Karpas-422 (cell line): Measurements from ENCODE around the gene THSD4. TPM values are rescaled to one million over a fixed set of nuclear protein-coding genes. Genes with fewer than 3 reads are reported as not detected.

Experiments
- DNase-seq: peaks from one replicate; pipeline ENCODE4 v3.0.0-alpha.2; 2015
- H2AFZ ChIP-seq: fragments of 200-600 bp; sonication (generic); 2 replicates; pipeline ENCODE4 v1.6.1; 2014; ENCODE audit warnings: antibody characterized with exemption, low read length, mixed read lengths
- H3K27ac ChIP-seq: fragments of 200-600 bp; sonication (generic); 2 replicates; pipeline ENCODE4 v1.5.1; 2014; ENCODE audit warnings: mild to moderate bottlenecking, low read length, moderate library complexity
- H3K27me3 ChIP-seq: fragments of 200-600 bp; sonication (generic); 2 replicates; pipeline ENCODE4 v1.6.1; 2014; ENCODE audit warnings: low read length, mixed read lengths
- H3K36me3 ChIP-seq: fragments of 200-600 bp; sonication (generic); 2 replicates; pipeline ENCODE4 v1.6.1; 2014; ENCODE audit warnings: low read length, mixed read lengths; ENCODE audit not compliant: insufficient read depth
- H3K4me1 ChIP-seq: fragments of 200-600 bp; sonication (generic); 2 replicates; pipeline ENCODE4 v1.6.1; 2014; ENCODE audit warnings: mild to moderate bottlenecking, low read length, mixed read lengths
- H3K4me2 ChIP-seq: fragments of 200-600 bp; sonication (generic); 2 replicates; pipeline ENCODE4 v1.6.1; 2014; ENCODE audit warnings: low read length, low read depth, mild to moderate bottlenecking; ENCODE audit not compliant: poor library complexity, severe bottlenecking
- H3K4me3 ChIP-seq: fragments of 200-600 bp; sonication (generic); 2 replicates; pipeline ENCODE4 v1.5.1; 2014; ENCODE audit warnings: mild to moderate bottlenecking, antibody characterized with exemption, low read length, mixed read lengths
- H3K79me2 ChIP-seq: fragments of 200-600 bp; sonication (generic); 2 replicates; pipeline ENCODE4 v1.6.1; 2014; ENCODE audit warnings: mild to moderate bottlenecking, low read length, mixed read lengths
- H3K9ac ChIP-seq: fragments of 200-600 bp; sonication (generic); 2 replicates; pipeline ENCODE4 v1.6.0; 2014; ENCODE audit warnings: low read length
- H3K9me2 ChIP-seq: fragments of 200-600 bp; sonication (generic), shearing (Covaris generic); replicated peaks from 2 replicates; pipeline ENCODE4 v1.6.0; 2014; ENCODE audit warnings: mild to moderate bottlenecking, low read length, moderate library complexity; ENCODE audit not compliant: insufficient read depth
- H3K9me3 ChIP-seq: fragments of 300-700, 200-600 bp; sonication (generic); 2 replicates; pipeline ENCODE4 v1.6.1; 2014; ENCODE audit warnings: low read length, mixed read lengths
- H4K20me1 ChIP-seq: fragments of 200-600 bp; sonication (generic); 2 replicates; pipeline ENCODE4 v1.6.1; 2014; ENCODE audit warnings: mild to moderate bottlenecking, antibody characterized with exemption, low read length, low read depth; ENCODE audit not compliant: insufficient read depth
- total RNA-seq: library from RNA; depleted of rRNA; stranded (reverse); fragments of >200 nt; shearing (Covaris generic); gene quantifications from 2 replicates; pipeline ENCODE4 v1.2.3, GENCODE V29; 2014; ENCODE audit warnings: low replicate concordance

The THSD4 gene
- total RNA-seq, 1 experiment from 2014 or later = 0.11 TPM

DNA sequence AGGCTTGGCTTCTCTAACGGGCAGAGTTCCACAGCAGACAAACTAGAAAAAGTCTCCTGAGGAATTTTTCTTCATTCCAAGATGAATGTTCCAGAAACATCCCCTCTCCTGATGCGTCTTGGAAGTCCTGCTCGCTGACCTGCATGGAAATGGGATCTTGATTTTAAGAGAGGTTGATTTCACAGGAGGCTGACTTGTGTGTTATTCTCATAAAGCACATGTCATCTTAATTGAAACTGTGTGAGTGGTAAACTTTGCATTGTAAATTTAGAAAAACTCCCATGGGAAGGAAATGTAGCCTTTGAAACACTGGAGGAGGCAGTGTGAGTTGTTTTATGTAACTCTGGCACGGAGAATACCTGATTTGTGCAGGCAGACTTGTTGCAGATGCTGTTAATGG lies 357.3 kb downstream of the THSD4 start:
- peak overlapping the region; percentile 16; the same call in 1 of the 2 replicates for H3K9ac ChIP-seq
- no peaks in the 10 kb centered on the region for H3K79me2 ChIP-seq
- H3K36me3 ChIP-seq = no peaks in the 10 kb centered on the region
- H4K20me1 ChIP-seq = no peaks in the 10 kb centered on the region
- H3K4me2 ChIP-seq = peak overlapping the region; percentile 39
- H3K27ac ChIP-seq = peak overlapping the region; percentile 75
- H3K9me3 ChIP-seq = no peaks in the 10 kb centered on the region
- H3K9me2 ChIP-seq = no peaks in the 10 kb centered on the region
- no peak overlapping the region for H3K4me3 ChIP-seq
- H3K27me3 ChIP-seq = no peaks in the 10 kb centered on the region
- peak; percentile 80 for DNase-seq
- peak overlapping the region; percentile 14; the same call in 1 of the 2 replicates for H2AFZ ChIP-seq
- H3K4me1 ChIP-seq = peaks cover 42% of the 10 kb centered on the region

DNA sequence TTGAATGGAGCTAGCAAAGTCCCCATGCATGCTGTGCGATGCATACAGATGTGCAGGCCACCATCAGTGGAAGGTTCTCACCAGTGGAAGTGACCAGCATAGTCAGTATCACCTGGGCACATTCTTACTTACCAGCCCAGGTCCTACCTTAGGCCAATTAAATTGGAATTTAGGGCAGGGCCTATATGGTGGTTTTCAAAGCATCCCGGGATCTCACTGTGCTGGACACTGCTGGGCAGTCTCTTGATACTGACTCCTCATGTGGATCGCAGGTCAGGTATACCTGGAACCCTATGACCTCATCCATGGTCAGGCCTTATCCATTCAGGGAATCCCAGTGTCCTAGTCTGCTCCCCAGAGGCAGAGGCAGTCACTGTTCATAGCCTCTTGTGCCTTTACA lies 358.5 kb downstream of the THSD4 start:
- no peaks in the 10 kb centered on the region for H3K27me3 ChIP-seq
- H3K27ac ChIP-seq = peak overlapping the region; percentile 75
- no peak overlapping the region; the same call in 1 of the 2 replicates for H3K9ac ChIP-seq
- no peak for DNase-seq
- no peaks in the 10 kb centered on the region for H4K20me1 ChIP-seq
- peaks cover 54% of the 10 kb centered on the region for H3K4me1 ChIP-seq
- no peak overlapping the region for H3K4me2 ChIP-seq
- no peaks in the 10 kb centered on the region for H3K79me2 ChIP-seq
- no peaks in the 10 kb centered on the region for H3K9me3 ChIP-seq
- H3K9me2 ChIP-seq = no peaks in the 10 kb centered on the region
- no peak overlapping the region for H3K4me3 ChIP-seq
- no peak overlapping the region for H2AFZ ChIP-seq
- H3K36me3 ChIP-seq = no peaks in the 10 kb centered on the region

DNA sequence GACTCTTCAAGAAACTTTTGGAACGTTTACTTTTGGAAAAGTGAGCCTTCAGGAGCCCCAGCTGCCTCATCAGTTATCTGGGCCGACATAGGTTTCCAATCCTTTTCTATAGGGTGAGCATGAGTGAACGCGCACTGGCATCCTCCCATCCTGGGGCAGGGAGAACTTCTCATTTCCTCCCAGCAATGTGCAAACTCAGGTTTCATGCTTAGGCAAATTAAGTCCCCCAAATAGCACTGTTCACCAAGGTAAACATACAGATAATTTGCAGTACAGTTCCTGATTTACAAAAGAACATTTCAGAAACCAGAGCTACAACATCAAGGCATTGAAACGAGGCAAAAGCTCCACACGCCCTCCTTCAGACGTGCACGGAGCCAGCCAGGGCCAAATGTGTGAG lies 361.6 kb downstream of the THSD4 start:
- H2AFZ ChIP-seq = peak overlapping the region; percentile 40; the same call in 1 of the 2 replicates
- H3K9me2 ChIP-seq = no peaks in the 10 kb centered on the region
- H4K20me1 ChIP-seq = no peaks in the 10 kb centered on the region
- no peaks in the 10 kb centered on the region for H3K79me2 ChIP-seq
- no peaks in the 10 kb centered on the region for H3K27me3 ChIP-seq
- peak overlapping the region; percentile 36 for H3K4me2 ChIP-seq
- H3K9ac ChIP-seq = peak overlapping the region; percentile 36
- 0 out of 2 replicates have a peak overlapping the region, but pooled peaks have one; percentile 20 for H3K4me3 ChIP-seq
- H3K4me1 ChIP-seq = peaks cover 56% of the 10 kb centered on the region
- H3K9me3 ChIP-seq = no peaks in the 10 kb centered on the region
- H3K36me3 ChIP-seq = no peaks in the 10 kb centered on the region
- peak; percentile 72 for DNase-seq
- H3K27ac ChIP-seq = peak overlapping the region; percentile 82

DNA sequence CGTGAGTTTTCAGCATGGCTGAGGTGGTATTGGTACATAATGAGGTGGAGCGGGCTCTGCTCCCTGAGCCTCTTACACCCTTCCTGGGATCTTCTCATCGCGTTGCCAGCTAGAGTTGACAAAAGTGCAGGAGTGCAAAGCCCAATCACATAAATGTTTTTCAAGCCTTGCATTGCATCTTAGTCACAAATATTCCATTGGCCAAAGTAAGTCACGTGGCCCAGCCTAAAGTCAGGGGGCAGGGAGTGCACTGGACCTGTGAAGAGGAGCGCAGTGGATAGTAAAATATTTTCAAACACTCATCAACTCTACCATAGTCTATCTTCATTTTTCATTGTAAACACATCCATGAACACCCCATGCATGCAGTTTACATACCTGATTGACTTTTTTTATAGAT lies 365.3 kb downstream of the THSD4 start:
- Histone ChIP-seq H3K9me3 (no peaks in the 10 kb centered on the region), H3K9ac (no peak overlapping the region), H3K36me3 (no peaks in the 10 kb centered on the region), H4K20me1 (no peaks in the 10 kb centered on the region), H3K79me2 (no peaks in the 10 kb centered on the region), H3K4me2 (no peak overlapping the region), H3K27me3 (no peaks in the 10 kb centered on the region), H3K4me3 (no peak overlapping the region), H2AFZ (no peak overlapping the region), H3K27ac (no peak overlapping the region), H3K9me2 (no peaks in the 10 kb centered on the region), H3K4me1 (peaks cover 46% of the 10 kb centered on the region)
- no peak for DNase-seq

DNA sequence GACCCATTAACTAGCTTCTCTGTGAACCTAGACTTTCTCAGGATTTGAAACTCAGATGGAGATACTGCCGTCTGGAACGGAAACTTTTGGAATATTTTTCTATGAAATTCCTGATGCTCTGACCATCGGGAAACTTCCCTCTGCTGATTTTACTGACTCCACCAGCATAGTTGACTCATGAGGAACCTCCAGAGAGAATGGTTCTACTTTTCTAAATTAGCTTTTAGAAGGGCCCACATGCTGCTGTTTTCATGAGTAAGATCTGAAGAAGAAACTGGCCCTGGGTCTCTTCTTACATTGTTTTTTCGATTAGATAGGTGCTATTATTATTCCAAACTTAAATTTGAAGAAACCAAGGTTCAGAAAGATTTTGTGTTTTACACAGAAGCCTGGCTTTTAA lies 368.8 kb downstream of the THSD4 start:
- no peak overlapping the region for H3K4me3 ChIP-seq
- no peaks in the 10 kb centered on the region for H4K20me1 ChIP-seq
- no peaks in the 10 kb centered on the region for H3K9me3 ChIP-seq

DNA sequence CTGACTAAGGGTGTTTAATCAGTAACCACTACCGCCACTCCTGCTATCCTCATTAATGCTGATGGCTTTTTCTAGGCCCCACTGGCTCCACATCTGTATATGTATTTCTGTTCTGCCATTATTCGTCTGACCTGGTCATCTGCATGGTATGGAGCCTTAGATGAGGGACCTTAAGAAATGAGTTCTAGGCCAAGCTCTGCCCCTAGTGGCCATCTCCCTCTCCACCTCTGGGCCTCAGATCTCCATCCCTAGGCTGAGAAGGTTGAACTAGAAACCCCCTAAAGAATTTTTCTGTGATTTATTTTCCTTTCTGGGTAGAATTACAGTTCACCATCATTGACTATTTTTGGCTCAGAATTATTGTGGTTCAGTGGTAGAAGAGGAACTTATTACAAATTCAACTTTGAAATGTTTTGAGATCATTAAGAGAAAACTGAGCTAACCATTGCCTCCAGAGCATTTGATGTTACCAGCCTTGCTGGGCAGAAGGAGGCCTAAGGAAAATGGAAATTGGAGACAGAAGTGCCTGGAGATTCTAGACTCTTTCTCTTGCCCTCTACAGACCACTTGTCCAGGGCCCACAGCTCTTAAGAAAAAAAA lies 369.9 kb downstream of the THSD4 start:
- H3K4me2 ChIP-seq = no peak overlapping the region
- H3K4me1 ChIP-seq = peaks cover 13% of the 10 kb centered on the region
- H3K9me3 ChIP-seq = no peaks in the 10 kb centered on the region
- DNase-seq = peak; percentile 70
- H3K36me3 ChIP-seq = no peaks in the 10 kb centered on the region
- H3K9ac ChIP-seq = no peak overlapping the region
- no peaks in the 10 kb centered on the region for H3K79me2 ChIP-seq
- no peak overlapping the region for H3K27ac ChIP-seq
- no peaks in the 10 kb centered on the region for H4K20me1 ChIP-seq
- no peak overlapping the region for H2AFZ ChIP-seq
- no peak overlapping the region for H3K4me3 ChIP-seq
- no peaks in the 10 kb centered on the region for H3K9me2 ChIP-seq
- no peaks in the 10 kb centered on the region for H3K27me3 ChIP-seq

More for the DNA sequence above, 368.8 kb downstream of the THSD4 start:
- no peaks in the 10 kb centered on the region for H3K27me3 ChIP-seq
- no peaks in the 10 kb centered on the region for H3K79me2 ChIP-seq
- DNase-seq = no peak
- no peak overlapping the region for H2AFZ ChIP-seq
- H3K27ac ChIP-seq = no peak overlapping the region
- H3K9ac ChIP-seq = no peak overlapping the region
- no peaks in the 10 kb centered on the region for H3K9me2 ChIP-seq
- no peaks in the 10 kb centered on the region for H3K36me3 ChIP-seq
- peaks cover 20% of the 10 kb centered on the region for H3K4me1 ChIP-seq
- no peak overlapping the region for H3K4me2 ChIP-seq

DNA sequence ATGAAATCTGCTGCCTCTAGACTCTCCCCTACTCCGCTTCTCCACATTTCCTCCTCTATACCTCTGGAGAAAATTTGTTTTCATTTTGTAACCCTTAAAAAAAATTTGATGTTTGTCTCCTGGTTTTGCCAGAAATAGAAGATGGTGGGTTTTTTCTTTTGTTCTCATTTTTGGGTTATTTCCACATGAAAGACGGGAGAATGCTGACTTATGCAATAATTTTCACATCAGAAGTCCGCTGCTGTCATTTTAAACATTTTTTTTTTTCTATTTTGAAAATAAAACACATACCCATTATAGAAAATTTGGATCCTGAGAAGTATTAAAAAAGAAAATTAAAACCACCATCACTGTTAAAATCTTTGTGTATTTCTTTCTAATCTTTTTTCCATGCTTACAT lies 374.3 kb downstream of the THSD4 start:
- H3K4me3 ChIP-seq = no peak overlapping the region
- H3K27me3 ChIP-seq = no peaks in the 10 kb centered on the region
- H3K9me3 ChIP-seq = no peaks in the 10 kb centered on the region
- no peak overlapping the region for H3K27ac ChIP-seq
- no peaks in the 10 kb centered on the region for H3K9me2 ChIP-seq
- no peaks in the 10 kb centered on the region for H3K79me2 ChIP-seq
- H3K9ac ChIP-seq = no peak overlapping the region
- DNase-seq = no peak
- no peaks in the 10 kb centered on the region for H4K20me1 ChIP-seq
- H3K4me2 ChIP-seq = no peak overlapping the region
- peaks cover 10% of the 10 kb centered on the region for H3K4me1 ChIP-seq
- no peak overlapping the region for H2AFZ ChIP-seq
- no peaks in the 10 kb centered on the region for H3K36me3 ChIP-seq

DNA sequence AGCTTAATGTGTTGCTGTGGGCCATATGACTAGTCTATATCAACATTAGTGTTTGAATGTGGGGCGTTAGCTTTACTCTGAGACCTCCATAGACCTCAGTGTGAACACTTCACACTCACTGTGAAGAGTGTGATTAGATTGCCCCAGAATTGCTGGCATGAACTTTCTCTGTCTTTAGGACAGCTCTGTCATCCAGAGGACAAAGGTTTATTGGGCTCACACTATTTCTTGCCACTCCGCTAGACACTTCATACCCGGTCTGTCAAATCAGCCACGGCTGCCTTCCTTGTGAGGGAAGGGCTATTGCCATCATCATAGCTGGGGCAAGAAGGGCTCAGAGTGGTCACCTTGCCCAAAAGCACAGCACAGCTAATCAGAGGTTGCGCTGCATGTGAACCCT lies 378.3 kb downstream of the THSD4 start:
- Histone ChIP-seq H3K9ac (no peak overlapping the region), H3K9me2 (no peaks in the 10 kb centered on the region), H3K79me2 (no peaks in the 10 kb centered on the region), H3K27me3 (no peaks in the 10 kb centered on the region), H3K4me2 (no peak overlapping the region), H3K4me3 (no peak overlapping the region), H2AFZ (no peak overlapping the region), H4K20me1 (no peaks in the 10 kb centered on the region), H3K27ac (no peak overlapping the region), H3K36me3 (no peaks in the 10 kb centered on the region), H3K4me1 (no peaks in the 10 kb centered on the region), H3K9me3 (no peaks in the 10 kb centered on the region)
- DNase-seq = no peak
